Upper lobe of left lung (tissue), 6 donors: ENCODE measurements around the gene AMIGO3. TPM values are rescaled to one million over a fixed set of nuclear protein-coding genes. Genes with fewer than 3 reads are reported as not detected.
"Not testable (repeated sequence)": the region's sequence is repeated elsewhere in the genome, so short reads cannot be mapped to it uniquely, and the experiment has no call there.

Source experiments
- ATAC-seq, 2 donors: fragments of 200-7000 bp; cut with Tn5 transposase; one replicate each; pipeline ENCODE4 v1.9.1; 2022; ENCODE audit warnings: mild to moderate bottlenecking in 2 of 2, moderate library complexity in 2 of 2; ENCODE audit not compliant: low FRiP score in 2 of 2
- DNase-seq, 2 donors: peaks; one replicate each; pipeline ENCODE4 v3.0.0-alpha.2; 2019 to 2020
- H3K27ac ChIP-seq, 4 donors: fragments of 200-600 bp; sonication (generic); one replicate each; pipeline ENCODE4 v1.5.1; 2016 to 2019
- H3K27me3 ChIP-seq, 4 donors: fragments of 200-600 bp; sonication (generic); one replicate each; pipeline ENCODE4 v1.5.1; 2017 to 2019
- H3K36me3 ChIP-seq, 4 donors: fragments of 200-600 bp; sonication (generic); one replicate each; pipeline ENCODE4 v1.5.1; 2016 to 2019
- H3K4me1 ChIP-seq, 4 donors: fragments of 200-600 bp; sonication (generic); one replicate each; pipeline ENCODE4 v1.5.1; 2018 to 2019
- H3K4me3 ChIP-seq, 4 donors: fragments of 200-600 bp; sonication (generic); one replicate each; pipeline ENCODE4 v1.5.1; 2017 to 2019; ENCODE audit warnings: mild to moderate bottlenecking in 2 of 4, moderate library complexity in 1 of 4
- H3K9me3 ChIP-seq, 4 donors: fragments of 200-600 bp; sonication (generic); one replicate each; pipeline ENCODE4 v1.5.1; 2018 to 2019
- EP300 ChIP-seq, 4 donors: sonication (generic); formaldehyde crosslinking; IDR thresholded peaks; one replicate each; pipeline ENCODE4 v1.5.1; 2017; ENCODE audit warnings: antibody characterized with exemption in 4 of 4, control low read depth in 2 of 4
- POLR2A ChIP-seq, 4 donors: fragments of 450-650 bp; IDR thresholded peaks; one replicate each; pipeline ENCODE4 v1.5.1; 2016 to 2017; ENCODE audit warnings: antibody characterized with exemption in 4 of 4, mild to moderate bottlenecking in 2 of 4
- POLR2AphosphoS5 ChIP-seq, 2 donors: sonication (generic); formaldehyde crosslinking; IDR thresholded peaks; one replicate each; pipeline ENCODE4 v1.5.1; 2017; ENCODE audit warnings: antibody characterized with exemption in 2 of 2
- WGBS, 2 donors: methylation state at CpG; one replicate each; pipeline ENCODE4 v1.1.5; 2017 to 2018; 5-methylcytosine and 5-hydroxymethylcytosine counted together
- total RNA-seq, 6 donors: library from RNA; depleted of rRNA in 4 of 6; stranded (reverse); fragments of >200 nt in 4 of 6; gene quantifications; one replicate each; pipeline versions ENCODE4 v1.1.0 to v1.2.1, GENCODE V29; 2016 to 2021
- TF ChIP-seq, protein P1 (sequence below), 6 experiments: fragments of 450-650 bp in 4 of 6; fragments of 200-600 bp in 2 of 6; sonication (generic) in 2 of 6; IDR thresholded peaks; one replicate each; pipeline ENCODE4 v1.5.1; 2016 to 2019; ENCODE audit warnings: antibody characterized with exemption in 6 of 6
- donor health status: DM: no; HTN: no; CAD: no; lungs with moderate emphysema.
- donor health status: DM: no; HTN: yes; CAD: no; lungs with severe emphysema.

AMIGO3 gene
- total RNA-seq, 6 donors from 2014 or later = 0.13 to 3.2 (median 1.9) TPM

DNA sequence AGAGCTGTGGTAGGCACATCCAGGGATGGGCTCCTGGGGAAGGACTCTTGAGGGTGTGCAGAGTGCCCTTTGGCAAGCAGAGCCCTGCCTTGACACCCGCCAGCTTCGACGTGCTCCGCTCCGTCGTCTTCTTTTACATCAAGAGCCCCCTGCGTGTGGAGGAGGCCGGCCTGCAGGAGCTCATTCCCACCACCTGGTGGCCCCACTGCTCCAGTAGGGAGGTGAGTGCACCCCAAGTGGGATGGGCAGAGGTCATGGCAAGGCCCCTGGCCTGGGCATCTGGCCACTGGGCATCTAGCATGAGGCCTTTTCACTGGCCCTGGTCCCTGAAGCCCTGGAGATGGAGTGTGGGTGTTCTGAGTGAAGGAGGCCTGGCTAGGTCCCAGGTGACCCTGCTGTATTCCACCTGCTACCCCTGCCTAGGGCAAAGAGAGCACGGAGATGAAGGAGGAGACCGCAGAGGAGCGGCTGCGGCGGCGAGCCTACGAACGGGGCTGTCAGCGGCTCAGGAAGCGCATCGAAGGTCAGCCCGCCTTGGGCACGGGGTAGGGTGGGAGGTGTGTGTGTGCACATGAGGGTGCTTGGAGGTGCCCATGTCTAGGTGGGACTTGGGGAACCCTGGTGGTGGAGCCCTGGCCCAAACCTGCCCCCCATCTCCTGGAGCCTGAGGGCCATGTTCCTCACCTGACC, 18.0 kb downstream of the AMIGO3 start:
- no peak overlapping the region for H3K27ac ChIP-seq
- peaks cover 2 to 85% (median 66%) of the 10 kb centered on the region in 4 donors for H3K36me3 ChIP-seq
- H3K9me3 ChIP-seq = no peaks in the 10 kb centered on the region
- WGBS, 2 donors = 87 to 88% methylated on average over 21 of the region's 21 CpGs
- ATAC-seq (no peak), DNase-seq (peak in 1 of 2 donors; percentile 69)
- no peak overlapping the region for H3K4me3 ChIP-seq
- no peaks in the 10 kb centered on the region for H3K27me3 ChIP-seq
- H3K4me1 ChIP-seq = peaks cover 0 to 12% (median 3%) of the 10 kb centered on the region in 4 donors
- TF ChIP-seq POLR2A (IDR thresholded peaks at IDR 0.05) (no peak), POLR2AphosphoS5 (IDR thresholded peaks at IDR 0.05) (no peak), EP300 (IDR thresholded peaks at IDR 0.05) (no peak)
- TF ChIP-seq, protein P1, sequence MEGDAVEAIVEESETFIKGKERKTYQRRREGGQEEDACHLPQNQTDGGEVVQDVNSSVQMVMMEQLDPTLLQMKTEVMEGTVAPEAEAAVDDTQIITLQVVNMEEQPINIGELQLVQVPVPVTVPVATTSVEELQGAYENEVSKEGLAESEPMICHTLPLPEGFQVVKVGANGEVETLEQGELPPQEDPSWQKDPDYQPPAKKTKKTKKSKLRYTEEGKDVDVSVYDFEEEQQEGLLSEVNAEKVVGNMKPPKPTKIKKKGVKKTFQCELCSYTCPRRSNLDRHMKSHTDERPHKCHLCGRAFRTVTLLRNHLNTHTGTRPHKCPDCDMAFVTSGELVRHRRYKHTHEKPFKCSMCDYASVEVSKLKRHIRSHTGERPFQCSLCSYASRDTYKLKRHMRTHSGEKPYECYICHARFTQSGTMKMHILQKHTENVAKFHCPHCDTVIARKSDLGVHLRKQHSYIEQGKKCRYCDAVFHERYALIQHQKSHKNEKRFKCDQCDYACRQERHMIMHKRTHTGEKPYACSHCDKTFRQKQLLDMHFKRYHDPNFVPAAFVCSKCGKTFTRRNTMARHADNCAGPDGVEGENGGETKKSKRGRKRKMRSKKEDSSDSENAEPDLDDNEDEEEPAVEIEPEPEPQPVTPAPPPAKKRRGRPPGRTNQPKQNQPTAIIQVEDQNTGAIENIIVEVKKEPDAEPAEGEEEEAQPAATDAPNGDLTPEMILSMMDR (IDR thresholded peaks at IDR 0.05) = peak in 3 of 6 experiments; percentile 24 to 48 (median 25)

DNA sequence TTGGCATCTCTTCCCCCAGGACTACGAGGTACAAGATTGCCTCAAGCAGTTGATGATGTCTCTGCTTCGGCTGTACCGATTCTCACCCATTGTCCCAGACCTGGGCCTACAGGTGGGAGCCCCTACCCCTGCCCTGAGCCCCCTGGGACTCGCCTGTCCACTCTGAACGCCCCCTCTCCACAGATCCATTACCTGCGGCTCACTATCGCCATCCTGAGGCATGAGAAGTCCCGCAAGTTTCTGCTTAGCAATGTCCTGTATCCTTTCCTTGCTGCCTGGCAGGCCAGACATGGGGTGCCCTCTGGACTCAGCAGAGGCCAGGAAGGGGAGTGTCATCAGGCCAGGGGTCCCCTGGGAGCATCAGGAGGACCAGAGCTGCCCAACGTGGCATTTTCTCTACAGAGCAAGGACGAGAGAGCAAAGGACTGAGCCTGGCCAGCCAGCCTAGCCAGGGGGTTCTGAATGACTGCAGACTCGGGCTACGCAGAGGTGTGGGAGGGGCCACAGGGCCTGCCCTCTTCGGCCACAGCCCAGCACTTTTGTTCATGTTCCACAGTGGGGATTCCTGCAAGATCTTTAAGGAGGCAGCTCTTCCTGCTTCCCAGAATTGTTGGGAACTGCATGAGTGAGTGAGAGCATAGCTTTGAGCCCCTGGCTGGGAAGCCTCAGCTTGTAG, 18.9 kb downstream of the AMIGO3 start:
- peaks cover 0 to 12% (median 3%) of the 10 kb centered on the region in 4 donors for H3K4me1 ChIP-seq
- TF ChIP-seq POLR2AphosphoS5 (IDR thresholded peaks at IDR 0.05) (no peak), POLR2A (IDR thresholded peaks at IDR 0.05) (no peak), EP300 (IDR thresholded peaks at IDR 0.05) (no peak)
- TF ChIP-seq, protein P1 (IDR thresholded peaks at IDR 0.05) = no peak
- H3K27me3 ChIP-seq = no peaks in the 10 kb centered on the region
- H3K27ac ChIP-seq = no peak overlapping the region
- ATAC-seq (no peak), DNase-seq (peak in 1 of 2 donors; percentile 35)
- H3K9me3 ChIP-seq = no peaks in the 10 kb centered on the region
- no peak overlapping the region for H3K4me3 ChIP-seq
- WGBS, 2 donors = 88 to 93% methylated on average over 12 to 13 of the region's 13 CpGs
- peaks cover 2 to 76% (median 57%) of the 10 kb centered on the region in 4 donors for H3K36me3 ChIP-seq

DNA sequence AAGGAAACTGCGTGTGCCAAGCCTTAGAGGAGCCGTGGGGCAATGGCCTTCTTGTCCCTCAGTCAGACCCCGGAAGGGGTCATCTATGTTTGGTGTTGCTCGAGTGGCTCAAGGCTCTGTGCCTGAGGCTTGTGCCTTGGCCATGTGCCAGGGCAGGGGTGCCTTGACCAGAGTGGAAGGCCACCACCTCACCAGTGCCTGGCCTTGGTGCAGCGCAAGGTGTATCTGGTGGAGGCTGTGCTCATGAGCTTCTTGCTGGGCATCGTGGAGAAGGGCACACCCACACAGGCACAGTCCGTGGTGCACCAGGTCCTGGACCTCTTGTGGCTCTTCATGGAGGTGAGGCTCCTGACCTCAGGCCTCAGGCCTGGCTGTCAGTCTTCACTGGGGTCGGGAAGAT, 19.5 kb downstream of the AMIGO3 start:
- Histone ChIP-seq H3K4me3 (no peak overlapping the region), H3K9me3 (no peaks in the 10 kb centered on the region), H3K27ac (no peak overlapping the region), H3K36me3 (peaks cover 0 to 70% (median 51%) of the 10 kb centered on the region in 4 donors), H3K4me1 (peaks cover 0 to 12% (median 3%) of the 10 kb centered on the region in 4 donors), H3K27me3 (no peaks in the 10 kb centered on the region)
- DNase-seq = peak in 1 of 2 donors; percentile 25
- WGBS, 2 donors = 88 to 92% methylated on average over 2 to 7 of the region's 8 CpGs
- ATAC-seq = no peak
- TF ChIP-seq POLR2A (IDR thresholded peaks at IDR 0.05) (no peak), EP300 (IDR thresholded peaks at IDR 0.05) (no peak), POLR2AphosphoS5 (IDR thresholded peaks at IDR 0.05) (no peak)
- TF ChIP-seq, protein P1 (IDR thresholded peaks at IDR 0.05) = no peak

DNA sequence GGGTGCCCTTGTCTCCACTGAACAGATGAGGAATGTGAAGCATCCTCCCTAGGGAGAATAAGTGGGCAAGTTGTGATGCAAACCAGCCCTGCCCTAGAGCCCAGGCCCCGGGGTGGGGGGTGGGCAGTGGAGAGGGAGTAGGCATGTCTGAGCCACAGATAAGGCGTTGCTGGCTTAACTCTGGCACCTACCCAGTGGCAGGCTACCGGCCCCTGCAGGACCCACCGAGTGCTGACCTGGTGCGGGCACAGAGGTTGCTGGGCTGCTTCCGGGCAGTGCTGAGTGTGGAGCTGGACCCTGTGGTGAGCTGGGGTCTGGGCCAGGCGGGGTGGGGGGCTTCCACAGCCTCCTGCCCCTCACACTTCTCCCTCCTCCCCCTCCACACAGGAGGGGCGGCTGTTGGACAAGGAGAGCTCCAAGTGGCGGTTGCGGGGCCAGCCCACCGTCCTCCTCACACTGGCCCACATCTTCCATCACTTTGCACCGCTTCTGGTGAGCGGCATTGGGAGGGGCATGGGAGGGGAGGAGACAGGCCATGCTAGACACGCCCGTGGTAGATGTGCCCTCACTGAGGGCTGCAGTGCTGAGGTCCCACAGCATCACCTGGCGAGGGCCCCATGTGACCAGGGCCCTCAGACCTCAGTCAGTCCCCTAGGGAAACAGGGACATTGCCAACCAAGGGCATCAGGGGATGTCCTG, 20.1 kb downstream of the AMIGO3 start:
- H3K4me3 ChIP-seq = no peak overlapping the region
- H3K4me1 ChIP-seq = peaks cover 0 to 12% (median 3%) of the 10 kb centered on the region in 4 donors
- H3K27me3 ChIP-seq = no peaks in the 10 kb centered on the region
- H3K36me3 ChIP-seq = peaks cover 0 to 65% (median 46%) of the 10 kb centered on the region in 4 donors
- ATAC-seq = no peak
- TF ChIP-seq POLR2AphosphoS5 (IDR thresholded peaks at IDR 0.05) (no peak), POLR2A (IDR thresholded peaks at IDR 0.05) (no peak), EP300 (IDR thresholded peaks at IDR 0.05) (no peak)
- TF ChIP-seq, protein P1 (IDR thresholded peaks at IDR 0.05) = no peak
- H3K9me3 ChIP-seq = no peaks in the 10 kb centered on the region
- peak overlapping the region in 1 of 4 donors; percentile 5 for H3K27ac ChIP-seq
- WGBS, 2 donors = 86 to 90% methylated on average over 9 to 12 of the region's 16 CpGs
- peak in 1 of 2 donors; percentile 61 for DNase-seq

DNA sequence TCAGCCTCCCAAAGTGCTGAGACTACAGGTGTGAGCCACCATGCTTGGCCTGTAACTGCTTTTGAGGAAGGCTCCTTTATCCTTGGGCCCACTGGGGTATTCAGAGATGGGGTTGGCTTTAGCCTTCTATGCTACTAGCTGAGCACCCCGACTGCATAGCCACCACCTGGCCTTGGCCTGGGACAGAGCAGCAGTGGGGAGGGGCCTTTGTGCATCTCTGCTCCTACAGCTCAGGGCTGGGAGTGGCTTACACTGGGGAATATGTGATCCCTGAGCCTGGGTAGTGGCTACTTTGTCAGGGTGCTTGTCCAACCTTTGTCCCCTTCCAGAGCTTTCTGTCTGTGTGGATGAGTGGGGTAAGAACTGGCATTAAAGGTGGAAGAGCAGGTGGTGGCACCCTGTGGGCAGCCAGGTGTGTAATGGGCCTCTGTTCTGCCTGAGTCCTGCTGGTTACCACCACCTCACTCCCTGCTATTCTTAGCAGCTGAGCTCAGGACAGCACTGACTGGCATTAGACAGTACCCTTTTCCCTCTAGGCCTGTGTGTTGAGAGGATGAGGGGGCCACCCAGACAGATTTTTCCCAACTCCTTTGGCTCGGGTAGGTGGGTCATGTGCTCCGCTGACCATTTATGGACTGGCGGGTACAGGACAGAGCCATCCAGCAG, 24.0 kb downstream of the AMIGO3 start:
- Histone ChIP-seq H3K4me1 (peaks cover 6 to 15% (median 9%) of the 10 kb centered on the region in 4 donors), H3K36me3 (peaks cover 0 to 39% (median 30%) of the 10 kb centered on the region in 4 donors)
- H3K4me3 ChIP-seq, ATAC-seq, H3K9me3 ChIP-seq, H3K27ac ChIP-seq, DNase-seq, H3K27me3 ChIP-seq: not testable (repeated sequence)
- WGBS, 2 donors = 92 to 100% methylated on average over 1 to 3 of the region's 4 CpGs

DNA sequence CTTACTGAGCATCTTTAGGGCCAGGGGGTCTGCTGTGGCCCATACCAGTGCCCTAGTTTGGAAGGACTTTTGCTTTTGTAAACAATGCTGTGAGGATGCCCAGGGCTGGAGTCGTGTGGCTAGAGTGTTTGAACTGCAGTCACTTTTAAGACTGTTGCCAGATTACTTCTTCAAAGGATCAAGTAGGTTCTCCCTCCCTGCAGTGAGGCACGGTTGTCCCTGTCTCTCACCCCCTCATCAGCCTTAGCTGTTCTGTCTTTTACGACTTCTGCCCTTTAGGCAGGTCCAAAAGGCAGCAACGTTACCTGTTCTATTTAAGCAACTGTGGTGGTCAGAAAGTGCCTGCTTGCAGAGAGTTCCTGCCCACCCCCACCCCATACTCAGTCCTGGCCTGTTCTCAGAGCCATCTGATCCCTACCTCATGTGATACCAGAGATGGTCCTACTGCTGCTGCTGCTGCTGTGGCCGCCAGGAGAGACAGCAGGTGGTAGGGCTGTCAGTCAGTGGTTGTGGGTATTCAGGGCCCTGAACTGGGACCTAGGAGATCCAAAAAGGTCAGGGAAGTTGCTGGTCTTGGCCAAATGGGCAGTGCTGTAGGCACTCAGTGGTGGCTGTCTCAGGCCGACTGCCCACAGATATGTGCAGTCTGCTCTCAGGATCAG, 24.9 kb downstream of the AMIGO3 start:
- not testable (repeated sequence) for H3K27ac ChIP-seq, H3K27me3 ChIP-seq, DNase-seq, H3K9me3 ChIP-seq, H3K4me3 ChIP-seq, ATAC-seq
- WGBS, 2 donors = 58 to 61% methylated on average over 5 of the region's 6 CpGs
- Histone ChIP-seq H3K4me1 (peaks cover 12 to 22% (median 16%) of the 10 kb centered on the region in 4 donors), H3K36me3 (peaks cover 0 to 29% (median 23%) of the 10 kb centered on the region in 4 donors)
